GM12878 (cell line): ENCODE measurements around the gene CD3D. TPM values are rescaled to one million over a fixed set of nuclear protein-coding genes. Genes with fewer than 3 reads are reported as not detected.

ENCODE experiments used
- ATAC-seq: fragments of 200-7000 bp; cut with Tn5 transposase; 3 replicates; pipeline ENCODE4 v1.9.1; 2020; ENCODE audit warnings: mild to moderate bottlenecking, moderate library complexity
- BruUV-seq: library from RNA; stranded (reverse); fragments of 400-500 nt; replicated peaks from 2 replicates; lab custom pipeline; 2021; lab: Mats Ljungman, UMichigan
- CTCF ChIA-PET: fragments of 300-600 bp; sonication (Branson Sonifier 250); formaldehyde crosslinking; extraction: SDS; loops from one replicate; lab custom pipeline; 2021; ENCODE audit warnings: inconsistent platforms; lab: Yijun Ruan, JAX
- POLR2A ChIA-PET: fragments of 350-600 bp; formaldehyde crosslinking; extraction: SDS; loops from one replicate; lab custom pipeline; 2021; ENCODE audit warnings: inconsistent platforms; lab: Charles Lee
- RAD21 ChIA-PET: fragments of 300-600 bp; sonication (Branson Sonifier 250); formaldehyde crosslinking; loops from one replicate; lab custom pipeline; 2023; ENCODE audit warnings: antibody characterized with exemption; ENCODE audit not compliant: unreplicated experiment; lab: Charles Lee
- SMC1A ChIA-PET: fragments of 300-600 bp; sonication (Branson Sonifier 250); formaldehyde crosslinking; loops from one replicate; lab custom pipeline; 2023; ENCODE audit not compliant: unreplicated experiment, uncharacterized antibody; lab: Charles Lee
- DNase-seq: peaks from one replicate; pipeline ENCODE4 v3.0.0-alpha.2; 2011; ENCODE audit warnings: low read depth, low spot score
- FAIRE-seq: peaks from 3 replicates; lab custom pipeline; 2011; peaks lifted over from hg19 to GRCh38; lab: Jason Lieb, UNC
- H2AFZ ChIP-seq: 2 replicates; pipeline ENCODE4 v1.6.0; 2011; ENCODE audit warnings: low read depth, low read length, control low read depth; ENCODE audit not compliant: control insufficient read depth
- H3K27ac ChIP-seq: 2 replicates; pipeline ENCODE4 v1.5.1; 2011; ENCODE audit warnings: control low read depth; ENCODE audit not compliant: control insufficient read depth, insufficient read depth
- H3K27me3 ChIP-seq, 2 experiments: replicated peaks in 1 of 2; 2 replicates each; pipeline versions ENCODE4 v1.6.0 to v1.6.1; 2011; ENCODE audit warnings: low read length in 1 of 2; ENCODE audit not compliant: control insufficient read depth in 2 of 2, insufficient read depth in 2 of 2
- H3K36me3 ChIP-seq, 2 experiments: 2 replicates each; pipeline ENCODE4 v1.5.1; 2011; ENCODE audit warnings: low read length in 1 of 2; ENCODE audit not compliant: control insufficient read depth in 2 of 2, insufficient read depth in 2 of 2
- H3K4me1 ChIP-seq: 2 replicates; pipeline ENCODE4 v1.6.1; 2011; ENCODE audit warnings: mild to moderate bottlenecking, low read length, moderate library complexity, mixed read lengths; ENCODE audit not compliant: control insufficient read depth, insufficient read depth
- H3K4me2 ChIP-seq: 2 replicates; pipeline ENCODE4 v1.6.0; 2011; ENCODE audit warnings: control low read depth; ENCODE audit not compliant: control insufficient read depth, insufficient read depth
- H3K4me3 ChIP-seq: fragments of 200-600 bp; sonication (generic); 2 replicates; pipeline ENCODE4 v1.5.1; 2016
- H3K79me2 ChIP-seq: 2 replicates; pipeline ENCODE4 v1.6.0; 2011; ENCODE audit warnings: low read length; ENCODE audit not compliant: control insufficient read depth, insufficient read depth
- H3K9ac ChIP-seq: 2 replicates; pipeline ENCODE4 v1.8.0; 2011; ENCODE audit warnings: low read length, control low read depth, mixed read lengths; ENCODE audit not compliant: control insufficient read depth, insufficient read depth
- H3K9me3 ChIP-seq: replicated peaks from 3 replicates; pipeline ENCODE4 v1.5.1; 2011; ENCODE audit warnings: mild to moderate bottlenecking, low read length; ENCODE audit not compliant: control insufficient read depth, insufficient read depth
- H4K20me1 ChIP-seq: 2 replicates; pipeline ENCODE4 v1.6.0; 2011; ENCODE audit not compliant: control insufficient read depth, insufficient read depth
- BCL3 ChIP-seq: IDR thresholded peaks from 2 replicates; pipeline ENCODE4 v1.6.1; 2011; ENCODE audit warnings: borderline replicate concordance, low read depth, mild to moderate bottlenecking, moderate library complexity, low read length; ENCODE audit not compliant: insufficient read depth, poor library complexity, severe bottlenecking
- CBX5 ChIP-seq: sonication (generic); IDR thresholded peaks from 2 replicates; pipeline ENCODE4 v1.6.1; 2016; ENCODE audit warnings: low read depth, moderate library complexity, mild to moderate bottlenecking, inconsistent platforms
- ETV6 ChIP-seq, 2 experiments: fragments of 450-650 bp in 1 of 2; IDR thresholded peaks in 1 of 2; conservative IDR thresholded peaks in 1 of 2; 2 replicates each; pipeline ENCODE4 v1.6.1; 2014; ENCODE audit warnings: antibody characterized with exemption in 1 of 2, borderline replicate concordance in 1 of 2, low read depth in 1 of 2, mild to moderate bottlenecking in 1 of 2, moderate library complexity in 1 of 2
- MLLT1 ChIP-seq: fragments of 450-650 bp; IDR thresholded peaks from 2 replicates; pipeline ENCODE4 v1.6.1; 2016; ENCODE audit warnings: mild to moderate bottlenecking
- MXI1 ChIP-seq: fragments of 150-350 bp; IDR thresholded peaks from 2 replicates; pipeline ENCODE4 v1.6.1; 2011; ENCODE audit warnings: low read depth, mild to moderate bottlenecking, inconsistent platforms, low read length, improper control_type of control experiment
- MYB ChIP-seq: fragments of 150-350 bp; IDR thresholded peaks from 2 replicates; pipeline ENCODE4 v1.6.1; 2014; ENCODE audit warnings: mild to moderate bottlenecking, low read depth, low read length, borderline replicate concordance
- NFIC ChIP-seq: IDR thresholded peaks from 2 replicates; pipeline ENCODE4 v1.6.1; 2012; ENCODE audit warnings: low read depth, mild to moderate bottlenecking, inconsistent platforms, low read length, moderate library complexity
- PAX8 ChIP-seq: fragments of 450-650 bp; IDR thresholded peaks from 2 replicates; pipeline ENCODE4 v1.6.1; 2017; ENCODE audit warnings: mild to moderate bottlenecking, moderate library complexity
- RCOR1 ChIP-seq: conservative IDR thresholded peaks from 2 replicates; pipeline ENCODE4 v1.6.1; 2012; ENCODE audit warnings: low read depth, low read length, improper control_type of control experiment
- SMAD1 ChIP-seq: fragments of 450-650 bp; IDR thresholded peaks from 2 replicates; pipeline ENCODE4 v1.6.1; 2018; ENCODE audit warnings: mild to moderate bottlenecking, low read depth; ENCODE audit not compliant: partially characterized antibody
- USF2 ChIP-seq: IDR thresholded peaks from 2 replicates; pipeline ENCODE4 v1.6.1; 2011; ENCODE audit warnings: low read depth, low read length, improper control_type of control experiment, borderline replicate concordance
- ZNF24 ChIP-seq: fragments of 450-650 bp; IDR thresholded peaks from 2 replicates; pipeline ENCODE4 v1.6.1; 2017; ENCODE audit warnings: antibody characterized with exemption, mild to moderate bottlenecking
- WGBS: methylation state at CpG from one replicate; pipeline ENCODE4 v1.1.6; 2016; ENCODE audit warnings: low lambda C conversion rate; ENCODE audit not compliant: insufficient replicate concordance, insufficient coverage; ENCODE audit errors: missing lambda C conversion rate; 5-methylcytosine and 5-hydroxymethylcytosine counted together
- in situ Hi-C: fragments of 300-500 bp; cut with MboI; formaldehyde crosslinking; loops from 9 replicates; pipeline ENCODE4 v1.14.3; 2018; ENCODE audit warnings: mixed read lengths
- intact Hi-C: fragments of 100-400 bp; cut with micrococcal nuclease; formaldehyde crosslinking; loops from one replicate; pipeline ENCODE4 v1.14.2; 2022; ENCODE audit not compliant: unreplicated experiment
- polyA plus RNA-seq, 11 experiments: library from polyadenylated mRNA; depleted of rRNA in 4 of 11; unstranded in 6 of 11; stranded (reverse) in 5 of 11; fragments of >200 nt; fragmentation: Nextera tagmentation in 4 of 11; fragmentation: Illumina TruSeq in 1 of 11; extraction: Ambion mirVana in 4 of 11; extraction: Trizol in 1 of 11; gene quantifications; 1 replicate in 1 of 11; 2 replicates in 10 of 11; pipeline versions ENCODE4 v1.2.1 to v1.2.3, GENCODE V29; 2011 to 2016; ENCODE audit warnings: inconsistent platforms in 2 of 11, missing spikeins in 2 of 11, low read depth in 1 of 11
- total RNA-seq, 4 experiments: library from RNA; depleted of rRNA in 3 of 4; stranded (reverse); fragments of >200 nt in 3 of 4; fragmentation: Illumina TruSeq in 1 of 4; extraction: Trizol in 1 of 4; gene quantifications; 2 replicates each; pipeline versions ENCODE4 v1.2.1 to v1.2.3, GENCODE V29; 2013 to 2021

The CD3D gene
- total and polyA plus RNA-seq, 10 of the 15 experiments (the other 5 are each of a cell fraction or from before 2014, with no cell fraction given), result 0.13 to 0.69 (median 0.29) TPM; not detected in 6

- intact Hi-C loops (no loop called here), in situ Hi-C loops (no loop called here)
- no peaks in the 10 kb centered on the region for H4K20me1 ChIP-seq
- peaks cover 31% of the 10 kb centered on the region for H3K4me1 ChIP-seq
- no peaks in the 10 kb centered on the region for H3K79me2 ChIP-seq
- H3K9me3 ChIP-seq, result no peaks in the 10 kb centered on the region
- DNase-seq, result no peak
- ATAC-seq, result no peak
- H3K4me3 ChIP-seq, result no peak overlapping the region
- 32% methylated on average over 4 of the region's 4 CpGs for WGBS
- no peak for TF ChIP-seq ZNF24
- no peak for TF ChIP-seq MXI1
- no peak for TF ChIP-seq BCL3
- no peak for TF ChIP-seq ETV6 (conservative IDR thresholded peaks at IDR 0.05 in 1 of 2, IDR thresholded peaks at IDR 0.05 in 1 of 2; ENCODE audit: borderline replicate concordance in 1 of 2, low read depth in 1 of 2)
- no peak for TF ChIP-seq MYB
- TF ChIP-seq PAX8, result no peak
- no peak for TF ChIP-seq MLLT1
- TF ChIP-seq USF2, result no peak
- no peak for TF ChIP-seq SMAD1
- TF ChIP-seq NFIC, result no peak
- no peak for TF ChIP-seq CBX5
- TF ChIP-seq RCOR1, result no peak
- BruUV-seq, result no TSS peak
- H3K27ac ChIP-seq, result no peak overlapping the region
- no peak overlapping the region for H2AFZ ChIP-seq
- H3K27me3 ChIP-seq, result no peaks in the 10 kb centered on the region
- no peaks in the 10 kb centered on the region for H3K36me3 ChIP-seq
- H3K9ac ChIP-seq, result no peak overlapping the region
- ChIA-PET SMC1A (interaction anchor here (0.5 to 1.1 kb wide), 4 partner anchors 23 to 460 kb away, joined by 3 to 5 read pairs (median 4); no protein-coding TSS in a partner anchor), RAD21 (interaction anchor here (0.6 to 1.3 kb wide), 3 partner anchors 14 to 27 kb away, joined by 3 to 4 read pairs (median 3); no protein-coding TSS in a partner anchor), CTCF (interaction anchor here (0.7 kb wide), 1 partner anchor 641 kb away, joined by 3 read pairs; no protein-coding TSS in a partner anchor), POLR2A (interaction anchor here (0.6 kb wide), 1 partner anchor 92 kb away, joined by 3 read pairs; no protein-coding TSS in a partner anchor)
- no peak overlapping the region for H3K4me2 ChIP-seq
- no peak for FAIRE-seq
These were observed 24.4 kb downstream of the CD3D start for GRCh38 chr11:118318124-118318523.
